ENCODE results near the gene PHACTR3. TPM values are rescaled to one million over a fixed set of nuclear protein-coding genes. Genes with fewer than 3 reads are reported as not detected.

The PHACTR3 gene
- total RNA-seq, 2 donors from 2014 or later: 0.86 to 24.2 TPM

DNA sequence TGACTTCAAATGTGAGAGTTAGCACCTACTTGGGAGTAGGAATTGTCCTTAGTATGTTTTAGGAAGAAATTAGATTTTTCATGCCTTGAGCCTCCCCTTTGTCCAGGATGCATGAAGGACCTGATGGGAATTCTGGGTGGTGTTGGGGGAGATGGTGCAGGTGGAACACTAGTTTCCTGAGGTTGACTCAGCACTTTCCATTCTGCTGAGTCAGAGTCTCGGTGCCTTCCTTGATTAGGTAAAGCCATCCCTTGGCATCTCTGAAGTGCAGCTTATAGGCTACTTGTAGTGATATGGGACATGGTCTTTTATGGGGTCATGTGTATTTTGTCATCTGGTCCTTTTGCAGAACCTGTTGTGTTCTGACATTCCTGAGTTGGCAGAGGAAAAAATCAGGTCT, 105.3 kb downstream of the PHACTR3 start:
- Histone ChIP-seq H3K9me3 (peaks cover 0 to 17% of the 10 kb centered on the region in 2 donors), H3K27me3 (no peaks in the 10 kb centered on the region), H3K4me3 (no peak overlapping the region), H3K4me1 (no peaks in the 10 kb centered on the region), H3K27ac (no peak overlapping the region), H3K36me3 (no peaks in the 10 kb centered on the region)
- TF ChIP-seq, protein P1, sequence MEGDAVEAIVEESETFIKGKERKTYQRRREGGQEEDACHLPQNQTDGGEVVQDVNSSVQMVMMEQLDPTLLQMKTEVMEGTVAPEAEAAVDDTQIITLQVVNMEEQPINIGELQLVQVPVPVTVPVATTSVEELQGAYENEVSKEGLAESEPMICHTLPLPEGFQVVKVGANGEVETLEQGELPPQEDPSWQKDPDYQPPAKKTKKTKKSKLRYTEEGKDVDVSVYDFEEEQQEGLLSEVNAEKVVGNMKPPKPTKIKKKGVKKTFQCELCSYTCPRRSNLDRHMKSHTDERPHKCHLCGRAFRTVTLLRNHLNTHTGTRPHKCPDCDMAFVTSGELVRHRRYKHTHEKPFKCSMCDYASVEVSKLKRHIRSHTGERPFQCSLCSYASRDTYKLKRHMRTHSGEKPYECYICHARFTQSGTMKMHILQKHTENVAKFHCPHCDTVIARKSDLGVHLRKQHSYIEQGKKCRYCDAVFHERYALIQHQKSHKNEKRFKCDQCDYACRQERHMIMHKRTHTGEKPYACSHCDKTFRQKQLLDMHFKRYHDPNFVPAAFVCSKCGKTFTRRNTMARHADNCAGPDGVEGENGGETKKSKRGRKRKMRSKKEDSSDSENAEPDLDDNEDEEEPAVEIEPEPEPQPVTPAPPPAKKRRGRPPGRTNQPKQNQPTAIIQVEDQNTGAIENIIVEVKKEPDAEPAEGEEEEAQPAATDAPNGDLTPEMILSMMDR (IDR thresholded peaks at IDR 0.05): no peak
- no peak for DNase-seq (ENCODE audit: low spot score)

DNA sequence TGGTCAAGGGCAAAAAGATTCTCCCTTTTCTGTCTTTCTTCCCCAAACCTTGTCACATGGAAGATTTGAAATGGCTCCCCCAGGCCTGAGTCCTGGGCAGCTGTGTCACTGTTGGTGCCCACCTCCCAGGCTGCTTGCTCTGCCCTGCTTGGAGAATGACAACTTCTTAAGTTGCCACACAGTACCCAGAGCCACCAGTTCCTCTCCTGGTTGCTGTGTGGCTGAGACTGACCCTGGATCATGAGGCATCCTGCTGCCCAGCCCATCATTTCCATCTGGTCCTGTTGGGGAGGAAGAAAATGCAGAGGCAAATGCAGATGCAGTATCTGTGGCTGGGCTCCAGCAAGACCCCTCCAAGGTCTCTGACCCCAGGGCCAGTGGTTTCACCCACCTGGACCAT, 113.7 kb downstream of the PHACTR3 start:
- Histone ChIP-seq H3K4me3 (no peak overlapping the region), H3K9me3 (peaks cover 0 to 6% of the 10 kb centered on the region in 2 donors), H3K27me3 (no peaks in the 10 kb centered on the region), H3K36me3 (no peaks in the 10 kb centered on the region), H3K27ac (no peak overlapping the region), H3K4me1 (peaks cover 0 to 7% of the 10 kb centered on the region in 2 donors)
- TF ChIP-seq, protein P1 (IDR thresholded peaks at IDR 0.05): no peak
- peak; percentile 50 for DNase-seq (ENCODE audit: low spot score)

DNA sequence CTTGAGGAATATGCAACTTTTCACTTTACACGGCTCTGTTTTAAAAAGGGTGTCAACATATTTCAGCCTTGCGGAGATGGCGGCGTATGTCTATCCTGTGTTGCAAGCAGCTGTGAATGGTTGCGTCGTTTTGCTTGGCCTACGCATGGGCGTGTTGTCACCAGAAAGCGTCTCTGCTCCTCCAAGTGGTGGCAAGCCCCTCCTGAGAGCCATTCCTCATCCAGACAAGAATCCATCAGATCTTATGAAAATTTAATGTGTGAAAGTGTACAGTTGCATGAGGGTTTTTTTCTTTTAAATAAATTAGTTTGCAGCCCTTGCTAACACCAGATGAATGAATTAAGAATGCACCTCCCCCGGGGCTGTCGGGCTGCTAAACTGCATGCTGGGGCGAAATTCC, 114.4 kb downstream of the PHACTR3 start:
- no peak overlapping the region for H3K27ac ChIP-seq
- H3K27me3 ChIP-seq: no peaks in the 10 kb centered on the region
- TF ChIP-seq, protein P1 (IDR thresholded peaks at IDR 0.05): no peak
- H3K36me3 ChIP-seq: no peaks in the 10 kb centered on the region
- H3K9me3 ChIP-seq: no peaks in the 10 kb centered on the region
- H3K4me3 ChIP-seq: no peak overlapping the region
- H3K4me1 ChIP-seq: peaks cover 0 to 7% of the 10 kb centered on the region in 2 donors
- peak; percentile 44 for DNase-seq (ENCODE audit: low spot score)

DNA sequence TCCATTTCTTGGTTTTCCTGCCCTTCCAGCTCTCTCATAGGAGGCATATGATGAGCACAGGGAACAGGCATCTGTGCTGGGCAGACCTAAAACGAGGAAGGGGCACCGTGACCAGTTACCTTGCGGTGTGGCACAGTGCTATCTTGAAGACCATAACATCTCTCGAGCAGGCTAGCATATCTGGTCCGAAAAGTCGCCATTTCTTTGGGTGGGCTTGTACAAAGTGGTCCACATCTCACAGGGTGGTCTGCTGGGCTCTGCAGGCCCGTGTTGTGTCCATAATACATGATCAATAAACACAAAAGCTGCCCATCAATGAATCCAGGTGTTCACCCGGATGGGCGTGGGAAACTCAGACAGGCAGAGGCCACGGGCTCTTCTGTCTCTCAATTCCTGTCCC, 115.7 kb downstream of the PHACTR3 start:
- TF ChIP-seq, protein P1 (IDR thresholded peaks at IDR 0.05): no peak
- no peak overlapping the region for H3K4me3 ChIP-seq
- peak; percentile 32 for DNase-seq (ENCODE audit: low spot score)
- peaks cover 0 to 7% of the 10 kb centered on the region in 2 donors for H3K4me1 ChIP-seq
- no peaks in the 10 kb centered on the region for H3K27me3 ChIP-seq
- H3K9me3 ChIP-seq: no peaks in the 10 kb centered on the region
- H3K27ac ChIP-seq: no peak overlapping the region
- H3K36me3 ChIP-seq: no peaks in the 10 kb centered on the region

DNA sequence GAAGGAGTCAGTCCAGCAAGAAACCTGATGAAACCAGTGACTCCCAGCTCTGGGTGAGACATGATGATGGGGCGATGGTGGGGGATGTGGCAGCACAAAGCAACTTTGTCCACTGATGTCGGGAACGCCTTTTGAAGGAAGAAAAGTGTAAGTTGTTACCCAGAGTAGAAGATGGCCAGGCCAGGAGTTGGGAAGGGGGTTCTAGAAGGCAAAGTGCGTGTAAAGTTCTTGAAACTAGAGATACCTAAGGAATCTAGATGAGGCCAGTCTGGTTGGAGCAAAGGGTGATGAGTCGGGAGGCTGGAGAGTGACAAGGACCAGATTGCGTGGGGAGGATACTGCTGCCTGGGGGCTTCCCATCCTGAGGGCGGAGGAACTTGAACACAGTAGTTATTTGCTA, 117.0 kb downstream of the PHACTR3 start:
- Histone ChIP-seq H3K36me3 (no peaks in the 10 kb centered on the region), H3K9me3 (no peaks in the 10 kb centered on the region), H3K4me3 (no peak overlapping the region), H3K27ac (no peak overlapping the region), H3K27me3 (no peaks in the 10 kb centered on the region), H3K4me1 (peaks cover 0 to 7% of the 10 kb centered on the region in 2 donors)
- TF ChIP-seq, protein P1 (IDR thresholded peaks at IDR 0.05): no peak
- DNase-seq (ENCODE audit: low spot score): peak; percentile 47

DNA sequence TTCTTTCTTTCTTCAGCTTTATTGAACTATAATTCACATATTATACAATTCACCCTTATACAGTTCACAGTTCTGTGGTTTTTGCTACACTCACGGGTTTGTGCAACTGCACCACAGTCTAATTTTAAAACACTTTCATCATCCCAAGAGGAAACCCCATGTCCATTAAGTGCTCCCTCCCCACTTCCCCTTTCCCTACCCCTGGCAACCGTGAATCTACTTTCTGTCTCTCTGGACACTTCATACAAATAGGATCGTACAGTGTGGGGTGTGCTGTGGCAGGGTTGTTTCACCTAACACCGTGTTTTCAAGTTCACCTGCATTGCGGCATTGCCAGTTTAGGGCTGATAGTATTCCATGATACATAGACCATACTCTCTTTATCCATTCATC, 118.8 kb downstream of the PHACTR3 start:
- peak; percentile 55 for DNase-seq (ENCODE audit: low spot score)
- H3K4me1 ChIP-seq: peaks cover 0 to 7% of the 10 kb centered on the region in 2 donors
- no peak overlapping the region for H3K4me3 ChIP-seq
- no peaks in the 10 kb centered on the region for H3K36me3 ChIP-seq
- TF ChIP-seq, protein P1 (IDR thresholded peaks at IDR 0.05): no peak
- H3K9me3 ChIP-seq: no peaks in the 10 kb centered on the region
- H3K27ac ChIP-seq: no peak overlapping the region
- no peaks in the 10 kb centered on the region for H3K27me3 ChIP-seq

Measured in right atrium auricular region (tissue), 2 donors.